Fibroblast of pulmonary artery (primary cell): ENCODE data around the gene QRFP.
A peak's percentile ranks its signal among the peaks of the same experiment; 100 is the strongest.

Experiments
- DNase-seq: peaks from one replicate; pipeline ENCODE4 v3.0.0-alpha.2; 2010; ENCODE audit warnings: low read depth
- H3K4me3 ChIP-seq: replicated peaks from 2 replicates; pipeline ENCODE4 v1.5.1; 2011; ENCODE audit warnings: low read depth, mild to moderate bottlenecking, control low read depth, low read length, moderate library complexity
- TF ChIP-seq, protein P1 (sequence below): IDR thresholded peaks from 2 replicates; pipeline ENCODE4 v1.5.1; 2011; ENCODE audit warnings: mild to moderate bottlenecking, control low read depth, low read length, inconsistent platforms; ENCODE audit errors: missing control alignments

QRFP gene

DNA sequence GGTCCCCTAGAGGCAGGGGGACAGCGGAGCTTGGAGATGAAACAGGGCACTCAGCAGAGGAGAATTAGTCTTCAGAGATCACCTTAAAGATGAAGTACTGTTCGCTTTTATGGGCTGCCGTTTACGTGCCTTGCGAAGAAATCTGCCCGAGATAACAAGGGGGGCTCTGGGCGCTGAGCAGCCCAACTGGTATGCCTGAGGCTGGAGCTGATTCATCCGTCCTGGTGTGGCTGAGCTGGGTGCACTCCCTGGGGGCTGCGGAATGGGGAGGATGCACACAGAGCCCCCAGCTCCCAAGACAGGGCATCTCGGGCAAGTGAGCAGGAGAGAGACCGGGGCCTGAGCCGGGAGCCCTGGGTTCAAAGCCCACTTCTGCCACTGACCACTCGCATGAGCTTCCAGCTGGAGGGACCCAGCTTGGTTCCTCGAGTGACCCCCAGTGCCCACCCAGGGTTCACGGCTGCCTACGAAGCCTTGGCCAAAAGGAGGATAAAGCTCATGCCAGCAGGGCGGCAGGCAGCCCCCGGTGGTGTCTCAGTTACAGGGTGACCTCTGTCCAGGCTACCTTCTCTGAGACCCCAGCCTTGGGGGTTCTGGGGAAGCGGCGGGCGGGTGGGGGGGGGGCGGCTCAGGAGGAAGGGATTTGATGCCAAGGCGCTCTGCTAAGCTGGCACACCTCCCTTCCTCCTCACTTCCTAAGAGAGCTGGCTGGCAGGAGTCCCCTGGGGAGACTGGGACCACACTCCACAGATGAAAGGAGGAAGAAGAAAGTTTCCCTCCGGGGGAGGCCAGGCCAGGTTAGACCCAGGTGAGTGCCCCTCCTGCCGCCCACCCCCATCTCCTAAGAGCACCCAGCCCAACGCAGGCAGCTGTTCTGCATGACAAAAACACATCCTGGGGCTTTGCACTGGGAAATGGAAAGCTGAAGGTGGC is 36.8 kb upstream of the QRFP start:
- no peak overlapping the region for H3K4me3 ChIP-seq
- TF ChIP-seq, protein P1, sequence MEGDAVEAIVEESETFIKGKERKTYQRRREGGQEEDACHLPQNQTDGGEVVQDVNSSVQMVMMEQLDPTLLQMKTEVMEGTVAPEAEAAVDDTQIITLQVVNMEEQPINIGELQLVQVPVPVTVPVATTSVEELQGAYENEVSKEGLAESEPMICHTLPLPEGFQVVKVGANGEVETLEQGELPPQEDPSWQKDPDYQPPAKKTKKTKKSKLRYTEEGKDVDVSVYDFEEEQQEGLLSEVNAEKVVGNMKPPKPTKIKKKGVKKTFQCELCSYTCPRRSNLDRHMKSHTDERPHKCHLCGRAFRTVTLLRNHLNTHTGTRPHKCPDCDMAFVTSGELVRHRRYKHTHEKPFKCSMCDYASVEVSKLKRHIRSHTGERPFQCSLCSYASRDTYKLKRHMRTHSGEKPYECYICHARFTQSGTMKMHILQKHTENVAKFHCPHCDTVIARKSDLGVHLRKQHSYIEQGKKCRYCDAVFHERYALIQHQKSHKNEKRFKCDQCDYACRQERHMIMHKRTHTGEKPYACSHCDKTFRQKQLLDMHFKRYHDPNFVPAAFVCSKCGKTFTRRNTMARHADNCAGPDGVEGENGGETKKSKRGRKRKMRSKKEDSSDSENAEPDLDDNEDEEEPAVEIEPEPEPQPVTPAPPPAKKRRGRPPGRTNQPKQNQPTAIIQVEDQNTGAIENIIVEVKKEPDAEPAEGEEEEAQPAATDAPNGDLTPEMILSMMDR = no peak
- DNase-seq = peak; percentile 48

DNA sequence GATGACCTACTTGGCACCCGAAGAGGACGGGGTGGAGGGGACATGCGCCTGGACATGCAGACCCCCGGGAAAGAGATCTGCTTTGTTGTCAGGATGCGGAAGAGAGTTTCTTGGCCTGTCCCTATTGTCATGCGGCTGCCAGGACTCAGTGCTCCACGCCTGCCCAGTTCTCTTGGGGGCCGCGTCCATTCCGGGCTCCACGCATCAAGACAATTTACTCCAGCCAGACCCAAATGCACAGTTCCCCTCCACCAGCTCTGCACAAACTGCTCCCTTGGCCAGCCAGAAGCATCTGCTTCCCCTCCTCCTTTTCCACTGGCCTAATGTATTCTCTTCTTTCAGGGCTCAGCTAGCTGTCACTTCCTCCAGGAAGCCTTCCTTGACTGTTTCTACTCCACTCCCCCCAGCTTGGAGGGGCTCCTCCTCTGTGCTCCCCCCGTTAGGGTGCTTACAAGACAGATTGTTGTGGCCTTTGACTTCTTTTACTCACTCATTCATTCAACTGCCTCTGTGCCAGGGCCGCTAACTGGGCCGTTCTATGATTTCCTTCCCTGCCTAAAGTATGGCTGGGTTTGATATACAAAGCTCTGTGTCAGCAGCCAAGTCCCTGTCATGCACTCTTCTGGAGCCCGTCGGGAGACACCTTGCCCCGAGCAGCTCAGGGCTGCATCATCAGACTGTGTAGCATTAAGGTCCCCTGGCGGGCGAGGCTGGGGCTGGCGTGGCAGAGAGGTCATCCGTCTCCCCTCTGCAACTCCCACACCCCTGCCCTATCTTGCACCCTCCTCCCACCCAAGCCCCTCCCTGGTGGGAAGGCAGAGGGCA is 35.9 kb upstream of the QRFP start:
- no peak overlapping the region for H3K4me3 ChIP-seq
- DNase-seq = peak; percentile 40
- TF ChIP-seq, protein P1 = peak; percentile 20

DNA sequence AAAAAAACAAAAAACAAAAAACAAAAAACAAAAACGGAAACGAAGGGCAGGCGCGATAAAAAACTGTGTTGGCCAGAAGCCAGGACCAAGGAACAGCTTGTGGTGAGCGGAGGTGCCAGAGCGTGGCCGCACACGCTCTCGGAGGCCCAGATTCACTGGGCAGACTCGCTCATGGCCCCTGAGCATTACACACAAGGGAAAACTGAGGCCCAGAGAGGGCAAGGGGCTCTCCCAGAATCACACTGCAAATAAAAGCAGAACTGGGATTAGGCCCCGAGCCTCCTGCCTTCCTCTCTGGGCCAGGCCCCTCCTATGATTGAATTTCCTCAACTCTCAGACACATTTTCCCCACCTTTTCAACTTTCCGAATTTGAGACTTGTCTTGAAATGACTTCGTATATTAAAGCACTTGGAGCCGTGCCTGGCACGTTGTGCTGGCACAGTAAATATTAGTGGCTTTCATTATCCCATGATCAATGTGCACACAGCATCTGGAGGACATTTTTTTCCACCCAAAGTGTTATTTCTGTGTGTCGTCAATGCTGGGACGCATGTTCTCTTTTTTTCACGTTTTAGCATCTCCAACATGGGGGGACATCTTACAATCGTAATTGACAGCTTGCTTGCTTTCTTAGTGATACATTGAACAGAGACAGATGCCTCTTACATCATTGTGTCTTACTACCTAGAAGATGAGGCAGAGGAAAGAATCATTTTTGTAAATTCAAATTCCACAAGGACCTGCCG is 35.1 kb upstream of the QRFP start:
- no peak overlapping the region for H3K4me3 ChIP-seq
- no peak for DNase-seq
- TF ChIP-seq, protein P1 = no peak

DNA sequence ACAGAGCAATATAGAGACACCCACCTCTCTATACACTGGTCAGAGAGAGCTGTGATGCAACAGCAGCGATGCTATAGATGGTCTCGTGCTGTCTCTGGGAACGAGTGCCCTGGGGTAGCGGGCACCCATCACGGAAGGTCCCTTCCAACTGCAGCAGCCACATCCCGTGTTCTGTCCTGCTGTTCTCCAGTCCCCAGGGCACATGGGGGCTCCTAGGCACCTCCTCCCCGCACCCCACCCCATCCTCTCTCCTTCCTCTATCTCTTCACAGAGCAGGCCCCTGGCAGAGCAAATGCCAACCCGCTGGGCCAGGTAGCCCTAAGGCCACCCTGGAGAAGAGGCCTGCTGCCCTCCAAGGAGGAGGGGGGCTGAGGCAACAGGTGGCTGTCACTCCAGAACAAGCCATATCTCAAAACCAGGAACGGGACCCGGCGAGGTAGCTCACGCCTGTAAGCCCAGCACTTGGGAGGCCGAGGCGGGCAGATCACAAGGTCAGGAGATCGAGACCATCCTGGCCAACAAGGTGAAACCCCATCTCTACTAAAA is 34.3 kb upstream of the QRFP start:
- DNase-seq = no peak
- no peak overlapping the region for H3K4me3 ChIP-seq
- TF ChIP-seq, protein P1 = no peak

DNA sequence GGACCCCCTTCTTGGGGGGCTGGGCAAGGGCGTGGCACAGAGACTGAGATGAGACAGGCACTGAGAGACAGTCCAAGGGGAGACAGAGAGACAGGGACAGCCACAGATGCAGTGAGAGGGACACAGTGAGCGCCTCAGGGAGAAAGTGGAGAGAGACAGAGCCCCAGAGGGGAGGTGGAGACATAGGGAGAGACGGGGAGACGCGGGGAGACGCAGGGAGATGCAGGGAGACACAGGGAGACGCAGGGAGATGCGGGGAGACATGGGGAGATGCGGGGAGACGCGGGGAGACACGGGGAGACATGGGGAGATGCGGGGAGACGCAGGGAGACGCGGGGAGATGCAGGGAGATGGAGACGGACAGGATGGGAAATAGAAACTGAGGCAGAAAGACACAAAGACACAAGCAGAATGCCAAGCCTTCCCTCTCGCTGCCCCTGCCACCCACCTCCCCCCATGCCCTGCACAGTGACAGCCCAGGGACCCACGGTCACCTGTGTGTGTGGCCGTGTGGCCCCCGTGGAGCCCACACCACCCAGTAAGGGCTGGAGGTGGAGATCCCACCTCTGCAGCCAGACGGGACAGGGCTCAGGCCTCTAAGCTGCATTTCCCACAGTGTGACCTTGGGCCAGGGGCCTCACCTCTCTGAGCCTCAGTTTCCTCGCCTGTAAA is 33.7 kb upstream of the QRFP start:
- TF ChIP-seq, protein P1 = no peak
- no peak overlapping the region for H3K4me3 ChIP-seq
- DNase-seq = no peak

DNA sequence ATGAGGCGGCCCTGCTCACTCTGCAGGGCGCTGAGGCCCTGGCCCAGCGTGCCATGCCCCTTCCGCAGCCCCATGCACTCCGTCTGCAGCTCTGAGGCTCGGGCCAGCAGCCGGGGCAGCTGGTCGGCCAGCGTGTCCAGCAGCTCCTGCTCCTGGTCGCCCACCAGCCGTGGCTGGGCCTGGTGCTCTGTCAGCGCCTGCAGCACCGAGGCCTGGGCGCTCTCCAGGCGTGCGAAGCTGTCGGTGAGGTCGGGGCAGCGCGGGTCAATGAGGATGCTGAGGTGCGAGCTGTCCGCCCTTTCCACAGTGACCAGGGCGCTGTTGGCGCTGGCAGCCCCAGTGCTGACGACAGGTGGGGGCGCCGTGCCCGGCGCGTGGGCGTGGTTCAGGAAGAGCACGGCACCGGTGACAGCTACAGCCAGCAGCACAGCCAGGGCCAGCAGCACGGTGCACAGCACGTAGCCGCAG is 33.0 kb upstream of the QRFP start:
- TF ChIP-seq, protein P1 = no peak
- DNase-seq = no peak

More for the DNA sequence above, 33.0 kb upstream of the QRFP start:
- H3K4me3 ChIP-seq = no peak overlapping the region
